ENCODE measurements around the gene CELF2. TPM values are rescaled to one million over a fixed set of nuclear protein-coding genes. Genes with fewer than 3 reads are reported as not detected.
"Not testable (repeated sequence)": the region's sequence is repeated elsewhere in the genome, so short reads cannot be mapped to it uniquely, and the experiment has no call there.

The CELF2 gene
- total RNA-seq, 1 experiment from 2014 or later = 28.7 TPM

GRCh38 chr10:11184093-11184492 lies 166.4 kb downstream of the CELF2 start:
- Histone ChIP-seq H4K8ac (replicated peaks; ENCODE audit: insufficient read length, low read depth, low read length) (no peak overlapping the region), H3K27me3 (ENCODE audit: insufficient read depth, low read length) (no peaks in the 10 kb centered on the region), H3K4me1 (ENCODE audit: insufficient read depth, low read length) (no peaks in the 10 kb centered on the region), H4K5ac (ENCODE audit: insufficient read length, low read depth, low read length) (no peak overlapping the region), H3K9me3 (ENCODE audit: control insufficient read depth, low read depth, low read length) (no peaks in the 10 kb centered on the region), H3K18ac (ENCODE audit: insufficient read length, low read depth, low read length) (no peak overlapping the region), H3T11ph (ENCODE audit: low read length) (no peak overlapping the region), H3K9ac (ENCODE audit: extremely low read depth, insufficient read length, low read length) (no peak overlapping the region), H3K79me2 (ENCODE audit: insufficient read depth, low read length) (no peaks in the 10 kb centered on the region), H3K4ac (ENCODE audit: low read depth, low read length) (no peak overlapping the region), H3K79me1 (ENCODE audit: insufficient read depth, low read depth, low read length, poor library complexity, severe bottlenecking) (no peaks in the 10 kb centered on the region), H2BK15ac (ENCODE audit: low read depth, low read length) (no peak overlapping the region), H2AK5ac (ENCODE audit: insufficient read length, low read length) (no peak overlapping the region), H2AFZ (ENCODE audit: low read length) (no peak overlapping the region), H2BK20ac (ENCODE audit: low read depth, low read length, poor library complexity, severe bottlenecking) (no peak overlapping the region), H2BK5ac (ENCODE audit: insufficient read length, low read length) (no peak overlapping the region), H4K20me1 (ENCODE audit: control insufficient read depth, insufficient read depth, insufficient read length) (no peaks in the 10 kb centered on the region), H3K56ac (ENCODE audit: insufficient read length, low read depth, low read length) (no peak overlapping the region), H3K4me2 (ENCODE audit: insufficient read depth, insufficient read length, low read length) (no peak overlapping the region), H3K23ac (ENCODE audit: insufficient read length, low read depth, low read length) (no peak overlapping the region), H2BK12ac (ENCODE audit: insufficient read length, low read depth, low read length) (no peak overlapping the region), H2BK120ac (ENCODE audit: low read depth, low read length, poor library complexity, severe bottlenecking) (no peak overlapping the region), H3K27ac (ENCODE audit: insufficient read length, low read depth, low read length) (no peak overlapping the region), H4K91ac (ENCODE audit: insufficient read length, low read depth, low read length) (no peak overlapping the region), H3K23me2 (ENCODE audit: insufficient read length, low read depth, low read length, poor library complexity, severe bottlenecking) (no peaks in the 10 kb centered on the region), H3K14ac (ENCODE audit: insufficient read depth, low read length) (no peak overlapping the region)
- Mint-ChIP-seq H3K9me3 (peaks cover 8 to 11% of the 10 kb centered on the region in 2 experiments; a peak in 4 of 5 replicates), H3K36me3 (ENCODE audit: insufficient read depth in 1 of 3, low read depth in 3 of 3) (peaks cover 8 to 29% (median 9%) of the 10 kb centered on the region in 3 experiments), H3K27ac (no peak overlapping the region), H3K4me1 (peaks cover 22 to 23% of the 10 kb centered on the region in 2 experiments), H3K27me3 (ENCODE audit: low read depth) (no peaks in the 10 kb centered on the region), H3K4me3 (no peak overlapping the region)
- no CpG with 5 or more reads among the region's 3 CpGs for WGBS (ENCODE audit: extremely low coverage, insufficient read length, low lambda C conversion rate)
- no peak for DNase-seq
- no peak for TF ChIP-seq CTCF (conservative IDR thresholded peaks at IDR 0.05)

GRCh38 chr10:11185128-11185665 lies 167.5 kb downstream of the CELF2 start:
- not testable (repeated sequence) for H2BK5ac ChIP-seq (ENCODE audit: insufficient read length, low read length); H3K18ac ChIP-seq (ENCODE audit: insufficient read length, low read depth, low read length); H3T11ph ChIP-seq (ENCODE audit: low read length); H3K79me2 ChIP-seq (ENCODE audit: insufficient read depth, low read length); H2AK5ac ChIP-seq (ENCODE audit: insufficient read length, low read length); H2BK20ac ChIP-seq (ENCODE audit: low read depth, low read length, poor library complexity, severe bottlenecking); H2BK12ac ChIP-seq (ENCODE audit: insufficient read length, low read depth, low read length); H4K20me1 ChIP-seq (ENCODE audit: control insufficient read depth, insufficient read depth, insufficient read length); H3K4me1 ChIP-seq (ENCODE audit: insufficient read depth, low read length); H3K9ac ChIP-seq (ENCODE audit: extremely low read depth, insufficient read length, low read length); H4K5ac ChIP-seq (ENCODE audit: insufficient read length, low read depth, low read length); H2AFZ ChIP-seq (ENCODE audit: low read length); H3K23me2 ChIP-seq (ENCODE audit: insufficient read length, low read depth, low read length, poor library complexity, severe bottlenecking); H4K8ac ChIP-seq (replicated peaks; ENCODE audit: insufficient read length, low read depth, low read length); H3K79me1 ChIP-seq (ENCODE audit: insufficient read depth, low read depth, low read length, poor library complexity, severe bottlenecking); H3K27me3 ChIP-seq (ENCODE audit: insufficient read depth, low read length); H3K27me3 Mint-ChIP-seq (ENCODE audit: low read depth); H3K4ac ChIP-seq (ENCODE audit: low read depth, low read length); H3K27ac ChIP-seq (ENCODE audit: insufficient read length, low read depth, low read length); H3K23ac ChIP-seq (ENCODE audit: insufficient read length, low read depth, low read length); H3K4me2 ChIP-seq (ENCODE audit: insufficient read depth, insufficient read length, low read length); H3K14ac ChIP-seq (ENCODE audit: insufficient read depth, low read length); H2BK120ac ChIP-seq (ENCODE audit: low read depth, low read length, poor library complexity, severe bottlenecking); H4K91ac ChIP-seq (ENCODE audit: insufficient read length, low read depth, low read length); H2BK15ac ChIP-seq (ENCODE audit: low read depth, low read length); H3K9me3 ChIP-seq (ENCODE audit: control insufficient read depth, low read depth, low read length); DNase-seq; H3K27ac Mint-ChIP-seq; H3K4me3 Mint-ChIP-seq; H3K56ac ChIP-seq (ENCODE audit: insufficient read length, low read depth, low read length)
- Mint-ChIP-seq H3K4me1 (peaks cover 30 to 33% of the 10 kb centered on the region in 2 experiments), H3K36me3 (ENCODE audit: insufficient read depth in 1 of 3, low read depth in 3 of 3) (peaks cover 8 to 26% (median 9%) of the 10 kb centered on the region in 3 experiments), H3K9me3 (peaks cover 8 to 11% of the 10 kb centered on the region in 2 experiments; a peak in 4 of 5 replicates)
- no CpG with 5 or more reads among the region's 13 CpGs for WGBS (ENCODE audit: extremely low coverage, insufficient read length, low lambda C conversion rate)
